Neural cell (in vitro differentiated cells): Measurements from ENCODE around the gene RPL12.

Source experiments
- EP300 ChIP-seq: fragments of 450-650 bp; conservative IDR thresholded peaks from 2 replicates; pipeline ENCODE4 v1.6.1; 2014; ENCODE audit warnings: antibody characterized with exemption, mild to moderate bottlenecking, moderate library complexity; ENCODE audit not compliant: poor library complexity, severe bottlenecking
- EZH2 ChIP-seq: fragments of 200-600, 300-800 bp; shearing (Covaris generic), sonication (generic); IDR thresholded peaks from 2 replicates; pipeline ENCODE4 v1.6.1; 2014; ENCODE audit warnings: antibody characterized with exemption, low read length, borderline replicate concordance, mild to moderate bottlenecking; ENCODE audit not compliant: insufficient read depth, poor library complexity, severe bottlenecking
- POLR2AphosphoS5 ChIP-seq: IDR thresholded peaks from 2 replicates; pipeline ENCODE4 v1.6.1; 2012
- RAD21 ChIP-seq: fragments of 450-650 bp; conservative IDR thresholded peaks from 2 replicates; pipeline ENCODE4 v1.6.1; 2014; ENCODE audit warnings: antibody characterized with exemption, mild to moderate bottlenecking, moderate library complexity
- REST ChIP-seq: IDR thresholded peaks from 2 replicates; pipeline ENCODE4 v1.6.1; 2012; ENCODE audit warnings: borderline replicate concordance
- TF ChIP-seq, protein P1 (sequence below): fragments of 450-650 bp; IDR thresholded peaks from 2 replicates; pipeline ENCODE4 v1.5.1; 2014; ENCODE audit warnings: antibody characterized with exemption, mild to moderate bottlenecking, moderate library complexity; ENCODE audit not compliant: poor library complexity, severe bottlenecking

- TF ChIP-seq, protein P1, sequence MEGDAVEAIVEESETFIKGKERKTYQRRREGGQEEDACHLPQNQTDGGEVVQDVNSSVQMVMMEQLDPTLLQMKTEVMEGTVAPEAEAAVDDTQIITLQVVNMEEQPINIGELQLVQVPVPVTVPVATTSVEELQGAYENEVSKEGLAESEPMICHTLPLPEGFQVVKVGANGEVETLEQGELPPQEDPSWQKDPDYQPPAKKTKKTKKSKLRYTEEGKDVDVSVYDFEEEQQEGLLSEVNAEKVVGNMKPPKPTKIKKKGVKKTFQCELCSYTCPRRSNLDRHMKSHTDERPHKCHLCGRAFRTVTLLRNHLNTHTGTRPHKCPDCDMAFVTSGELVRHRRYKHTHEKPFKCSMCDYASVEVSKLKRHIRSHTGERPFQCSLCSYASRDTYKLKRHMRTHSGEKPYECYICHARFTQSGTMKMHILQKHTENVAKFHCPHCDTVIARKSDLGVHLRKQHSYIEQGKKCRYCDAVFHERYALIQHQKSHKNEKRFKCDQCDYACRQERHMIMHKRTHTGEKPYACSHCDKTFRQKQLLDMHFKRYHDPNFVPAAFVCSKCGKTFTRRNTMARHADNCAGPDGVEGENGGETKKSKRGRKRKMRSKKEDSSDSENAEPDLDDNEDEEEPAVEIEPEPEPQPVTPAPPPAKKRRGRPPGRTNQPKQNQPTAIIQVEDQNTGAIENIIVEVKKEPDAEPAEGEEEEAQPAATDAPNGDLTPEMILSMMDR: no peak
- no peak for TF ChIP-seq RAD21
- TF ChIP-seq REST: no peak
- TF ChIP-seq EZH2: no peak
- no peak for TF ChIP-seq POLR2AphosphoS5
- TF ChIP-seq EP300: no peak
Measured at GRCh38 chr9:127474592-127474991, 23.4 kb upstream of the RPL12 start.
